T47D (cell line): ENCODE measurements around the gene LRRC15.

Experiments used
- DNase-seq, 2 experiments: peaks; one replicate each; pipeline versions ENCODE4 v3.0.0 to v3.0.0-alpha.2; 2011 to 2012; ENCODE audit warnings: low read depth in 1 of 2, low spot score in 1 of 2
- JUND ChIP-seq: IDR thresholded peaks from 2 replicates; pipeline ENCODE4 v1.6.1; 2012; ENCODE audit warnings: low read depth
- in situ Hi-C: cut with HindIII; loops from 2 replicates; pipeline ENCODE4 v1.10.0; 2016; ENCODE audit warnings: low sequenced_read_pairs, low pct_unique_long_range_greater_than_20kb

LRRC15 gene

GRCh38 chr3:194369522-194370279, at the start of gene LRRC15:
LRRC15 (minus strand) TSS chr3:194369743; CDS start chr3:194361043, 8,700 bp downstream.
- peak; percentile 79 to 85 for DNase-seq
- no peak for TF ChIP-seq JUND
- in situ Hi-C loops: no loop called here

GRCh38 chr3:194418671-194419070, 49.1 kb upstream of the LRRC15 start:
- DNase-seq: no peak
- in situ Hi-C loops: no loop called here
- TF ChIP-seq JUND: no peak

- in situ Hi-C loops: no loop called here
- TF ChIP-seq JUND: no peak
- no peak for DNase-seq
Observed at GRCh38 chr3:194407423-194407822, 37.9 kb upstream of the LRRC15 start.

GRCh38 chr3:194405766-194406165, 36.2 kb upstream of the LRRC15 start:
- DNase-seq: no peak
- in situ Hi-C loops: no loop called here
- no peak for TF ChIP-seq JUND

GRCh38 chr3:194404365-194405140, 35.0 kb upstream of the LRRC15 start:
- DNase-seq: peak in 1 of 2 experiments; percentile 84
- TF ChIP-seq JUND: no peak
- in situ Hi-C loops: no loop called here

GRCh38 chr3:194401868-194402329, 32.4 kb upstream of the LRRC15 start:
- no peak for TF ChIP-seq JUND
- no peak for DNase-seq
- in situ Hi-C loops: no loop called here

- in situ Hi-C loops: no loop called here
- DNase-seq: no peak
- TF ChIP-seq JUND: no peak
Observed at GRCh38 chr3:194401346-194401745, 31.8 kb upstream of the LRRC15 start.

GRCh38 chr3:194399874-194400411, 30.4 kb upstream of the LRRC15 start:
- TF ChIP-seq JUND: no peak
- in situ Hi-C loops: no loop called here
- DNase-seq: no peak

- DNase-seq: no peak
- no peak for TF ChIP-seq JUND
Observed at GRCh38 chr3:194399166-194399565, 29.6 kb upstream of the LRRC15 start, which contains the start of gene GP5. GP5 (minus strand) TSS chr3:194399266; CDS start chr3:194398282, 984 bp downstream.

GRCh38 chr3:194397757-194398312, 28.3 kb upstream of the LRRC15 start:
- DNase-seq: no peak
- in situ Hi-C loops: no loop called here
- no peak for TF ChIP-seq JUND

More at GRCh38 chr3:194399166-194399565, 29.6 kb upstream of the LRRC15 start, which contains the start of gene GP5:
- in situ Hi-C loops: no loop called here

- in situ Hi-C loops: no loop called here
- TF ChIP-seq JUND: no peak
Observed at GRCh38 chr3:194396859-194397756, 27.6 kb upstream of the LRRC15 start.

GRCh38 chr3:194396539-194396858, 27.0 kb upstream of the LRRC15 start:
- in situ Hi-C loops: no loop called here
- no peak for TF ChIP-seq JUND
- DNase-seq: no peak

More at GRCh38 chr3:194396859-194397756, 27.6 kb upstream of the LRRC15 start:
- DNase-seq: no peak
